Heart left ventricle (tissue), 16 donors: ENCODE data around the gene OR2A25. TPM values are rescaled to one million over a fixed set of nuclear protein-coding genes. Genes with fewer than 3 reads are reported as not detected.

Experiments used
- ATAC-seq, 4 donors: fragments of 200-7000 bp; cut with Tn5 transposase; one replicate each; pipeline ENCODE4 v1.9.1; 2020 to 2022; ENCODE audit warnings: moderate library complexity in 4 of 4, mild to moderate bottlenecking in 3 of 4, moderate number of reproducible peaks in 1 of 4
- DNase-seq, 5 donors: peaks; one replicate each; pipeline ENCODE4 v3.0.0-alpha.2; 2020
- H3K27ac ChIP-seq, 12 donors: fragments of 200-600 bp; sonication (generic) in 4 of 12; one replicate each; pipeline versions ENCODE4 v1.5.0 to v1.8.0; 2016 to 2022; ENCODE audit warnings: mild to moderate bottlenecking in 2 of 12
- H3K27me3 ChIP-seq, 9 donors: fragments of 200-600 bp; sonication (generic) in 2 of 9; one replicate each; pipeline versions ENCODE4 v1.5.1 to v1.8.0; 2016 to 2022; ENCODE audit warnings: mild to moderate bottlenecking in 3 of 9
- H3K36me3 ChIP-seq, 9 donors: fragments of 200-600 bp; sonication (generic) in 2 of 9; one replicate each; pipeline versions ENCODE4 v1.5.0 to v1.8.0; 2018 to 2022; ENCODE audit warnings: mild to moderate bottlenecking in 2 of 9
- H3K4me1 ChIP-seq, 12 donors: fragments of 200-600 bp; sonication (generic) in 4 of 12; one replicate each; pipeline versions ENCODE4 v1.5.0 to v1.8.0; 2016 to 2022; ENCODE audit warnings: mild to moderate bottlenecking in 3 of 12
- H3K4me3 ChIP-seq, 12 donors: fragments of 200-600 bp; sonication (generic) in 4 of 12; one replicate each; pipeline versions ENCODE4 v1.5.0 to v1.8.0; 2017 to 2022; ENCODE audit warnings: mild to moderate bottlenecking in 9 of 12, moderate library complexity in 4 of 12
- H3K9me3 ChIP-seq, 12 donors: fragments of 200-600 bp; sonication (generic) in 4 of 12; one replicate each; pipeline versions ENCODE4 v1.5.0 to v1.8.0; 2016 to 2022; ENCODE audit warnings: mild to moderate bottlenecking in 1 of 12
- CTCF ChIP-seq, 12 donors: fragments of 200-600 bp; sonication (generic) in 4 of 12; IDR thresholded peaks; one replicate each; pipeline versions ENCODE4 v1.5.0 to v1.8.0; 2018 to 2022; ENCODE audit warnings: antibody characterized with exemption in 12 of 12, mild to moderate bottlenecking in 5 of 12
- POLR2A ChIP-seq, 2 donors: fragments of 450-650 bp; IDR thresholded peaks; one replicate each; pipeline ENCODE4 v1.6.1; 2017; ENCODE audit warnings: antibody characterized with exemption in 2 of 2, mild to moderate bottlenecking in 2 of 2, moderate library complexity in 2 of 2
- WGBS, 4 donors: extraction: QIAGEN DNeasy Blood & Tissue Kit in 2 of 4; methylation state at CpG; one replicate each; pipeline versions ENCODE4 v1.1.5 to v1.1.7; 2013 to 2018; 5-methylcytosine and 5-hydroxymethylcytosine counted together
- intact Hi-C, 10 donors: fragments of 100-400 bp; cut with DNase I; formaldehyde crosslinking; loops; one replicate each; pipeline versions ENCODE4 v1.11.1 to v1.14.2; 2022
- polyA plus RNA-seq, 2 donors: library from polyadenylated mRNA; stranded (reverse); fragments of 200-250 nt; gene quantifications; one replicate each; pipeline ENCODE4 v1.2.3, GENCODE V29; 2013
- total RNA-seq, 9 donors: library from RNA; depleted of rRNA in 2 of 9; stranded (reverse); fragments of >200 nt in 2 of 9; fragmentation: NEBNext Ultra II Directional in 3 of 9; extraction: Animal tissue kit (Norgen Biotek cat#: 25700) in 3 of 9; gene quantifications; one replicate each; pipeline versions ENCODE4 v1.1.0 to v1.2.4, GENCODE V29; 2016 to 2023
- donor health status: ischemic (EF 13 %, LVEDD 7.1; RV severe dilation, severe dysfunction).
- donor health status: healthy with polysubstance abuse.
- donor health status: DM: no; HTN: yes; CAD: no.
- donor health status: DM: no; HTN: no; CAD: no.
- donor health status: ischemic (EF 25% LVEDD 6.9; RV normal size, moderate dysfunction).
- donor health status: ischemic (EF 25% LVEDD 5.7; RV mildly dilated, moderate dysfunction).
- donor health status: healthy.
- donor health status: DM: yes; HTN: yes; CAD: no.
- donor health status: ischemic (EF 35%, LVEDD 5.7; RV mildly dilated, moderate dysfunction).
- donor health status: nonischemic (EF 11% LVEDD 7.7; RV severe dilation, severe dysfunction).
- donor health status: DM: yes; HTN: yes; CAD: no.
- donor health status: PGD.
- donor health status: ischemic (EF 29% LVEDD 5.4; RV normal size, mild dysfunction).
- donor health status: nonischemic (EF 23%, LVEDD 6.1; RV moderate dilation, normal function).

Gene OR2A25
- total and polyA plus RNA-seq, 11 donors, result not detected

- H3K27me3 ChIP-seq, result no peaks in the 10 kb centered on the region
- DNase-seq (no peak), ATAC-seq (no peak)
- no peaks in the 10 kb centered on the region for H3K4me1 ChIP-seq
- TF ChIP-seq POLR2A (IDR thresholded peaks at IDR 0.05), result no peak
- intact Hi-C loops, result no loop called here
- no peak overlapping the region for H3K27ac ChIP-seq
- no peaks in the 10 kb centered on the region for H3K36me3 ChIP-seq
- H3K4me3 ChIP-seq, result no peak overlapping the region
- 80 to 90% (median 84%) methylated on average over 1 of the region's 1 CpG for WGBS, 4 donors
- peaks cover 0 to 10% (median 4%) of the 10 kb centered on the region in 12 donors for H3K9me3 ChIP-seq
Measured at GRCh38 chr7:144087230-144087629, 17.6 kb downstream of the OR2A25 start.

- Histone ChIP-seq H3K27ac (no peak overlapping the region), H3K9me3 (peaks cover 0 to 10% (median 4%) of the 10 kb centered on the region in 12 donors), H3K36me3 (no peaks in the 10 kb centered on the region), H3K4me3 (no peak overlapping the region), H3K4me1 (no peaks in the 10 kb centered on the region), H3K27me3 (no peaks in the 10 kb centered on the region)
- intact Hi-C loops, result no loop called here
- no peak for TF ChIP-seq POLR2A (IDR thresholded peaks at IDR 0.05)
- TF ChIP-seq CTCF (IDR thresholded peaks at IDR 0.05), result no peak
- ATAC-seq, result no peak
- DNase-seq, result no peak
- 85 to 91% (median 88%) methylated on average over 3 of the region's 3 CpGs for WGBS, 4 donors
Measured at GRCh38 chr7:144090667-144091066, 21.1 kb downstream of the OR2A25 start.

- no peaks in the 10 kb centered on the region for H3K36me3 ChIP-seq
- ATAC-seq (no peak), DNase-seq (no peak)
- H3K9me3 ChIP-seq, result peaks cover 0 to 5% (median 0%) of the 10 kb centered on the region in 12 donors
- intact Hi-C loops, result no loop called here
- H3K27me3 ChIP-seq, result no peaks in the 10 kb centered on the region
- no peak overlapping the region for H3K27ac ChIP-seq
- TF ChIP-seq POLR2A (IDR thresholded peaks at IDR 0.05) (no peak), CTCF (IDR thresholded peaks at IDR 0.05) (no peak)
- H3K4me1 ChIP-seq, result no peaks in the 10 kb centered on the region
- H3K4me3 ChIP-seq, result no peak overlapping the region
Measured at GRCh38 chr7:144098776-144099175, 29.2 kb downstream of the OR2A25 start.

GRCh38 chr7:144100607-144101006 is 31.0 kb downstream of the OR2A25 start:
- no peaks in the 10 kb centered on the region for H3K36me3 ChIP-seq
- H3K27ac ChIP-seq, result no peak overlapping the region
- intact Hi-C loops, result no loop called here
- WGBS, 4 donors, result 47 to 64% (median 53%) methylated on average over 3 of the region's 3 CpGs
- H3K4me1 ChIP-seq, result no peaks in the 10 kb centered on the region
- H3K27me3 ChIP-seq, result no peaks in the 10 kb centered on the region
- H3K4me3 ChIP-seq, result no peak overlapping the region
- DNase-seq, result no peak
- ATAC-seq, result no peak
- H3K9me3 ChIP-seq, result peaks cover 0 to 5% (median 0%) of the 10 kb centered on the region in 12 donors
- TF ChIP-seq CTCF (IDR thresholded peaks at IDR 0.05) (no peak), POLR2A (IDR thresholded peaks at IDR 0.05) (no peak)

GRCh38 chr7:144102041-144102440 is 32.4 kb downstream of the OR2A25 start:
- Histone ChIP-seq H3K4me1 (no peaks in the 10 kb centered on the region), H3K4me3 (no peak overlapping the region), H3K36me3 (no peaks in the 10 kb centered on the region), H3K9me3 (peaks cover 0 to 5% (median 0%) of the 10 kb centered on the region in 12 donors), H3K27ac (no peak overlapping the region), H3K27me3 (no peaks in the 10 kb centered on the region)
- no peak for ATAC-seq
- intact Hi-C loops, result no loop called here
- DNase-seq, result no peak
- TF ChIP-seq CTCF (IDR thresholded peaks at IDR 0.05), result no peak
- no peak for TF ChIP-seq POLR2A (IDR thresholded peaks at IDR 0.05)
